HG03354 (cell line): Measurements from ENCODE around the gene KIF5A.
"Not testable (repeated sequence)": the region's sequence is repeated elsewhere in the genome, so short reads cannot be mapped to it uniquely, and the experiment has no call there.

Source experiments
- ATAC-seq: cut with Tn5 transposase; IDR thresholded peaks from one replicate; pipeline ENCODE4 v1.9.1; 2021; ENCODE audit warnings: mild to moderate bottlenecking; ENCODE audit not compliant: unreplicated experiment, poor library complexity, severe bottlenecking

The KIF5A gene

GRCh38 chr12:57549909-57550640, at the start of gene KIF5A:
Gene KIF5A, plus strand, starts transcription at chr12:57550044. Its CDS starts 228 bp downstream, at chr12:57550272.
- no peak for ATAC-seq

- ATAC-seq, result no peak
These were observed 49.6 kb upstream of the KIF5A start for GRCh38 chr12:57500213-57500612.

GRCh38 chr12:57502311-57502969, 47.4 kb upstream of the KIF5A start:
- ATAC-seq, result not testable (repeated sequence)

- not testable (repeated sequence) for ATAC-seq
These were observed 43.3 kb upstream of the KIF5A start for GRCh38 chr12:57506541-57506940.

GRCh38 chr12:57507796-57508195, 42.0 kb upstream of the KIF5A start:
- ATAC-seq, result not testable (repeated sequence)

- ATAC-seq, result no peak
These were observed 38.7 kb upstream of the KIF5A start for GRCh38 chr12:57511161-57511560.

GRCh38 chr12:57511588-57512325, 38.1 kb upstream of the KIF5A start:
- ATAC-seq, result no peak

- no peak for ATAC-seq
These were observed 37.2 kb upstream of the KIF5A start for GRCh38 chr12:57512665-57513064.

- ATAC-seq, result no peak
These were observed 36.6 kb upstream of the KIF5A start for GRCh38 chr12:57513266-57513665.

GRCh38 chr12:57513677-57514076, 36.2 kb upstream of the KIF5A start:
- not testable (repeated sequence) for ATAC-seq

GRCh38 chr12:57514246-57514645, 35.6 kb upstream of the KIF5A start:
- ATAC-seq, result not testable (repeated sequence)

GRCh38 chr12:57514720-57515407, 35.0 kb upstream of the KIF5A start:
- ATAC-seq, result no peak

GRCh38 chr12:57515408-57515933, 34.4 kb upstream of the KIF5A start:
- no peak for ATAC-seq

GRCh38 chr12:57515934-57516541, 33.8 kb upstream of the KIF5A start:
- ATAC-seq, result no peak

GRCh38 chr12:57516617-57517153, 33.2 kb upstream of the KIF5A start:
- no peak for ATAC-seq

- ATAC-seq, result no peak
These were observed 32.7 kb upstream of the KIF5A start for GRCh38 chr12:57517187-57517586.

GRCh38 chr12:57517718-57518117, 32.1 kb upstream of the KIF5A start:
- not testable (repeated sequence) for ATAC-seq

GRCh38 chr12:57518176-57518919, 31.5 kb upstream of the KIF5A start:
- ATAC-seq, result no peak
